ENCODE data around the gene MYRIP.

The MYRIP gene

GRCh38 chr3:40102182-40102581, 292.8 kb downstream of the MYRIP start:
- peaks cover 17% of the 10 kb centered on the region for H3K9me3 ChIP-seq (ENCODE audit: control insufficient read depth, low read length)
- no peak overlapping the region for H3K9ac ChIP-seq (ENCODE audit: low read length)
- H3K14ac ChIP-seq (ENCODE audit: low read length in 2 of 2), result no peak overlapping the region
- no peak overlapping the region for H3K4me2 ChIP-seq (ENCODE audit: low read length, poor library complexity, severe bottlenecking)
- DNase-seq, result no peak
- H4K91ac ChIP-seq (ENCODE audit: low read length), result no peak overlapping the region
- no peaks in the 10 kb centered on the region for H3K27me3 ChIP-seq (ENCODE audit: control insufficient read depth in 1 of 2, insufficient read depth in 1 of 2, low read length in 2 of 2)
- no peak overlapping the region for H2BK15ac ChIP-seq (ENCODE audit: low read depth, poor library complexity, severe bottlenecking)
- no peak overlapping the region for H2AFZ ChIP-seq (ENCODE audit: low read depth, low read length)
- H2BK120ac ChIP-seq (ENCODE audit: low read depth, low read length), result no peak overlapping the region
- no peak overlapping the region for H4K8ac ChIP-seq (ENCODE audit: low read length)
- H3K27ac ChIP-seq (ENCODE audit: low read length, poor library complexity, severe bottlenecking), result no peak overlapping the region
- H3K4me3 ChIP-seq (ENCODE audit: insufficient read depth in 1 of 2, low read depth in 1 of 2, low read length in 2 of 2), result no peak overlapping the region
- H2BK5ac ChIP-seq (ENCODE audit: low read depth, low read length, poor library complexity, severe bottlenecking), result no peak overlapping the region
- H3K4ac ChIP-seq (ENCODE audit: low read depth in 1 of 2, low read length in 2 of 2), result no peak overlapping the region
- H3K18ac ChIP-seq (ENCODE audit: low read depth in 1 of 2, low read length in 2 of 2), result no peak overlapping the region
- peak overlapping the region; percentile 76 for H2AK5ac ChIP-seq (ENCODE audit: low read length, severe bottlenecking)
- no peak overlapping the region for H2BK12ac ChIP-seq (ENCODE audit: low read length in 2 of 2)
- H3K23ac ChIP-seq (ENCODE audit: low read length in 2 of 2), result no peak overlapping the region
- H3K36me3 ChIP-seq (ENCODE audit: control insufficient read depth in 1 of 2, insufficient read depth in 2 of 2, low read depth in 1 of 2, low read length in 2 of 2), result no peaks in the 10 kb centered on the region
- H3K4me1 ChIP-seq (ENCODE audit: control insufficient read depth, insufficient read depth, low read depth, low read length), result no peaks in the 10 kb centered on the region
- H3K79me1 ChIP-seq (replicated peaks; ENCODE audit: low read length, poor library complexity, severe bottlenecking), result no peaks in the 10 kb centered on the region

GRCh38 chr3:40103829-40104228, 294.4 kb downstream of the MYRIP start:
- Histone ChIP-seq H3K36me3 (ENCODE audit: control insufficient read depth in 1 of 2, insufficient read depth in 2 of 2, low read depth in 1 of 2, low read length in 2 of 2) (no peaks in the 10 kb centered on the region), H3K4me3 (ENCODE audit: insufficient read depth in 1 of 2, low read depth in 1 of 2, low read length in 2 of 2) (no peak overlapping the region), H4K8ac (ENCODE audit: low read length) (no peak overlapping the region), H2BK12ac (ENCODE audit: low read length in 2 of 2) (no peak overlapping the region), H3K23ac (ENCODE audit: low read length in 2 of 2) (no peak overlapping the region), H3K4me1 (ENCODE audit: control insufficient read depth, insufficient read depth, low read depth, low read length) (peaks cover 2% of the 10 kb centered on the region), H3K9me3 (ENCODE audit: control insufficient read depth, low read length) (peaks cover 17% of the 10 kb centered on the region), H4K91ac (ENCODE audit: low read length) (no peak overlapping the region), H2AFZ (ENCODE audit: low read depth, low read length) (no peak overlapping the region), H2AK5ac (ENCODE audit: low read length, severe bottlenecking) (no peak overlapping the region), H2BK5ac (ENCODE audit: low read depth, low read length, poor library complexity, severe bottlenecking) (no peak overlapping the region), H3K4me2 (ENCODE audit: low read length, poor library complexity, severe bottlenecking) (no peak overlapping the region), H3K27me3 (ENCODE audit: control insufficient read depth in 1 of 2, insufficient read depth in 1 of 2, low read length in 2 of 2) (no peaks in the 10 kb centered on the region), H2BK15ac (ENCODE audit: low read depth, poor library complexity, severe bottlenecking) (no peak overlapping the region), H2BK120ac (ENCODE audit: low read depth, low read length) (no peak overlapping the region), H3K18ac (ENCODE audit: low read depth in 1 of 2, low read length in 2 of 2) (no peak overlapping the region), H3K14ac (ENCODE audit: low read length in 2 of 2) (no peak overlapping the region), H3K9ac (ENCODE audit: low read length) (no peak overlapping the region), H3K27ac (ENCODE audit: low read length, poor library complexity, severe bottlenecking) (no peak overlapping the region), H3K79me1 (replicated peaks; ENCODE audit: low read length, poor library complexity, severe bottlenecking) (no peaks in the 10 kb centered on the region), H3K4ac (ENCODE audit: low read depth in 1 of 2, low read length in 2 of 2) (no peak overlapping the region)
- no peak for DNase-seq

- no peak overlapping the region for H3K14ac ChIP-seq (ENCODE audit: low read length in 2 of 2)
Measured at GRCh38 chr3:40104441-40104840, 295.0 kb downstream of the MYRIP start.

GRCh38 chr3:40108643-40109042, 299.2 kb downstream of the MYRIP start:
- Histone ChIP-seq H2BK120ac (ENCODE audit: low read depth, low read length) (no peak overlapping the region), H3K4me1 (ENCODE audit: control insufficient read depth, insufficient read depth, low read depth, low read length) (peaks cover 2% of the 10 kb centered on the region), H2BK12ac (ENCODE audit: low read length in 2 of 2) (no peak overlapping the region), H3K9me3 (ENCODE audit: control insufficient read depth, low read length) (no peaks in the 10 kb centered on the region), H3K4ac (ENCODE audit: low read depth in 1 of 2, low read length in 2 of 2) (no peak overlapping the region), H3K9ac (ENCODE audit: low read length) (no peak overlapping the region), H4K8ac (ENCODE audit: low read length) (no peak overlapping the region), H3K27me3 (ENCODE audit: control insufficient read depth in 1 of 2, insufficient read depth in 1 of 2, low read length in 2 of 2) (no peaks in the 10 kb centered on the region), H2BK5ac (ENCODE audit: low read depth, low read length, poor library complexity, severe bottlenecking) (no peak overlapping the region), H4K91ac (ENCODE audit: low read length) (no peak overlapping the region), H3K27ac (ENCODE audit: low read length, poor library complexity, severe bottlenecking) (no peak overlapping the region), H2AFZ (ENCODE audit: low read depth, low read length) (no peak overlapping the region), H3K18ac (ENCODE audit: low read depth in 1 of 2, low read length in 2 of 2) (no peak overlapping the region), H2AK5ac (ENCODE audit: low read length, severe bottlenecking) (no peak overlapping the region), H3K79me1 (replicated peaks; ENCODE audit: low read length, poor library complexity, severe bottlenecking) (no peaks in the 10 kb centered on the region), H3K4me2 (ENCODE audit: low read length, poor library complexity, severe bottlenecking) (no peak overlapping the region), H3K36me3 (ENCODE audit: control insufficient read depth in 1 of 2, insufficient read depth in 2 of 2, low read depth in 1 of 2, low read length in 2 of 2) (no peaks in the 10 kb centered on the region), H3K4me3 (ENCODE audit: insufficient read depth in 1 of 2, low read depth in 1 of 2, low read length in 2 of 2) (no peak overlapping the region), H3K14ac (ENCODE audit: low read length in 2 of 2) (no peak overlapping the region), H3K23ac (ENCODE audit: low read length in 2 of 2) (no peak overlapping the region), H2BK15ac (ENCODE audit: low read depth, poor library complexity, severe bottlenecking) (no peak overlapping the region)
- 78% methylated on average over 1 of the region's 1 CpG for WGBS
- no peak for DNase-seq

More at GRCh38 chr3:40104441-40104840, 295.0 kb downstream of the MYRIP start:
- no peak overlapping the region for H2AFZ ChIP-seq (ENCODE audit: low read depth, low read length)
- H2AK5ac ChIP-seq (ENCODE audit: low read length, severe bottlenecking), result no peak overlapping the region
- H3K9ac ChIP-seq (ENCODE audit: low read length), result no peak overlapping the region
- H2BK120ac ChIP-seq (ENCODE audit: low read depth, low read length), result no peak overlapping the region
- H3K36me3 ChIP-seq (ENCODE audit: control insufficient read depth in 1 of 2, insufficient read depth in 2 of 2, low read depth in 1 of 2, low read length in 2 of 2), result no peaks in the 10 kb centered on the region
- no peak overlapping the region for H3K27ac ChIP-seq (ENCODE audit: low read length, poor library complexity, severe bottlenecking)
- no peak overlapping the region for H2BK5ac ChIP-seq (ENCODE audit: low read depth, low read length, poor library complexity, severe bottlenecking)
- H3K79me1 ChIP-seq (replicated peaks; ENCODE audit: low read length, poor library complexity, severe bottlenecking), result no peaks in the 10 kb centered on the region
- no peak overlapping the region for H2BK15ac ChIP-seq (ENCODE audit: low read depth, poor library complexity, severe bottlenecking)
- H2BK12ac ChIP-seq (ENCODE audit: low read length in 2 of 2), result no peak overlapping the region
- no peak overlapping the region for H3K4me3 ChIP-seq (ENCODE audit: insufficient read depth in 1 of 2, low read depth in 1 of 2, low read length in 2 of 2)
- no peak overlapping the region for H4K8ac ChIP-seq (ENCODE audit: low read length)
- H3K4me1 ChIP-seq (ENCODE audit: control insufficient read depth, insufficient read depth, low read depth, low read length), result peaks cover 2% of the 10 kb centered on the region
- no peak overlapping the region for H3K18ac ChIP-seq (ENCODE audit: low read depth in 1 of 2, low read length in 2 of 2)
- H3K23ac ChIP-seq (ENCODE audit: low read length in 2 of 2), result no peak overlapping the region
- no peak overlapping the region for H3K4ac ChIP-seq (ENCODE audit: low read depth in 1 of 2, low read length in 2 of 2)
- H4K91ac ChIP-seq (ENCODE audit: low read length), result no peak overlapping the region
- peaks cover 17% of the 10 kb centered on the region for H3K9me3 ChIP-seq (ENCODE audit: control insufficient read depth, low read length)
- WGBS, result 90% methylated on average over 1 of the region's 4 CpGs
- DNase-seq, result no peak
- H3K4me2 ChIP-seq (ENCODE audit: low read length, poor library complexity, severe bottlenecking), result no peak overlapping the region
- H3K27me3 ChIP-seq (ENCODE audit: control insufficient read depth in 1 of 2, insufficient read depth in 1 of 2, low read length in 2 of 2), result no peaks in the 10 kb centered on the region
